Fibroblast of skin of scalp (primary cell): Measurements from ENCODE around the gene USP15. TPM values are rescaled to one million over a fixed set of nuclear protein-coding genes. Genes with fewer than 3 reads are reported as not detected.

Experiments used
- DNase-seq: peaks from one replicate; pipeline ENCODE4 v3.0.0-alpha.2; 2013
- polyA plus RNA-seq, 2 experiments: library from polyadenylated mRNA; unstranded; fragments of 120-200 nt; gene quantifications; one replicate each; pipeline ENCODE4 v1.2.1, GENCODE V29; 2013; ENCODE audit not compliant: insufficient read length in 2 of 2

Gene USP15
- polyA plus RNA-seq (2013, experiment 1 of 2; ENCODE audit: insufficient read length), result 31.1 TPM
- polyA plus RNA-seq (2013, experiment 2 of 2; ENCODE audit: insufficient read length), result 30.3 TPM

GRCh38 chr12:62259993-62260732 is at the start of gene USP15:
Gene USP15 (plus strand): TSS chr12:62260404. CDS start chr12:62260415, 11 bp downstream.
- DNase-seq, result peak; percentile 99

GRCh38 chr12:62210422-62210821 is 49.8 kb upstream of the USP15 start:
- peak; percentile 43 for DNase-seq

- no peak for DNase-seq
Observed at GRCh38 chr12:62211510-62211909, 48.7 kb upstream of the USP15 start.

- no peak for DNase-seq
Observed at GRCh38 chr12:62214846-62215245, 45.4 kb upstream of the USP15 start.

GRCh38 chr12:62215506-62215905 is 44.7 kb upstream of the USP15 start:
- no peak for DNase-seq

- DNase-seq, result no peak
Observed at GRCh38 chr12:62217466-62218194, 42.6 kb upstream of the USP15 start.

- no peak for DNase-seq
Observed at GRCh38 chr12:62221107-62221506, 39.1 kb upstream of the USP15 start.

GRCh38 chr12:62224601-62225000 is 35.6 kb upstream of the USP15 start:
- no peak for DNase-seq

GRCh38 chr12:62227091-62227490 is 33.1 kb upstream of the USP15 start:
- no peak for DNase-seq

- DNase-seq, result no peak
Observed at GRCh38 chr12:62230652-62231051, 29.6 kb upstream of the USP15 start.

GRCh38 chr12:62232143-62232729 is 28.0 kb upstream of the USP15 start:
- no peak for DNase-seq

- DNase-seq, result no peak
Observed at GRCh38 chr12:62233805-62234204, 26.4 kb upstream of the USP15 start.

- no peak for DNase-seq
Observed at GRCh38 chr12:62239571-62239970, 20.6 kb upstream of the USP15 start.

- no peak for DNase-seq
Observed at GRCh38 chr12:62247281-62248045, 12.7 kb upstream of the USP15 start.

- peak; percentile 5 for DNase-seq
Observed at GRCh38 chr12:62248873-62249272, 11.3 kb upstream of the USP15 start.

GRCh38 chr12:62249419-62249818 is 10.8 kb upstream of the USP15 start:
- DNase-seq, result no peak

- DNase-seq, result peak; percentile 8
Observed at GRCh38 chr12:62250671-62251608, 9.3 kb upstream of the USP15 start.

- no peak for DNase-seq
Observed at GRCh38 chr12:62251609-62251958, 8.6 kb upstream of the USP15 start.

GRCh38 chr12:62252576-62252975 is 7.6 kb upstream of the USP15 start:
- no peak for DNase-seq

GRCh38 chr12:62254967-62255366 is 5.2 kb upstream of the USP15 start:
- no peak for DNase-seq

- DNase-seq, result no peak
Observed at GRCh38 chr12:62256408-62257096, 3.7 kb upstream of the USP15 start.
